Body of pancreas (tissue), 4 donors: ENCODE data around the gene NCOA1.

Source experiments
- CTCF ChIP-seq, 7 experiments: fragments of 450-650 bp in 4 of 7; fragments of 200-600 bp in 3 of 7; sonication (generic) in 3 of 7; IDR thresholded peaks; one replicate each; pipeline ENCODE4 v1.5.1; 2016 to 2019; ENCODE audit warnings: antibody characterized with exemption in 7 of 7
- POLR2A ChIP-seq, 3 donors: fragments of 450-650 bp; IDR thresholded peaks; one replicate each; pipeline ENCODE4 v1.6.1; 2016; ENCODE audit warnings: antibody characterized with exemption in 3 of 3, mild to moderate bottlenecking in 2 of 3

- no peak for TF ChIP-seq CTCF (IDR thresholded peaks at IDR 0.05)
- TF ChIP-seq POLR2A (IDR thresholded peaks at IDR 0.05): no peak
Measured at GRCh38 chr2:24707143-24707542, 216.1 kb downstream of the NCOA1 start.
